Subcutaneous adipose tissue (tissue), 4 donors: ENCODE results near the gene TMEM147. TPM values are rescaled to one million over a fixed set of nuclear protein-coding genes. Genes with fewer than 3 reads are reported as not detected.

Experiments used
- total RNA-seq, 4 donors: library from RNA; depleted of rRNA; stranded (reverse); fragments of >200 nt; gene quantifications; one replicate each; pipeline ENCODE4 v1.1.0, GENCODE V29; 2016
- TF ChIP-seq, protein P1 (sequence below): fragments of 450-650 bp; IDR thresholded peaks from one replicate; pipeline ENCODE4 v1.5.1; 2016; ENCODE audit warnings: low read depth, mild to moderate bottlenecking, control low read depth, antibody characterized with exemption, moderate library complexity

TMEM147 gene
- total RNA-seq, 4 donors from 2014 or later: 60.1 to 76.8 (median 73.6) TPM

DNA sequence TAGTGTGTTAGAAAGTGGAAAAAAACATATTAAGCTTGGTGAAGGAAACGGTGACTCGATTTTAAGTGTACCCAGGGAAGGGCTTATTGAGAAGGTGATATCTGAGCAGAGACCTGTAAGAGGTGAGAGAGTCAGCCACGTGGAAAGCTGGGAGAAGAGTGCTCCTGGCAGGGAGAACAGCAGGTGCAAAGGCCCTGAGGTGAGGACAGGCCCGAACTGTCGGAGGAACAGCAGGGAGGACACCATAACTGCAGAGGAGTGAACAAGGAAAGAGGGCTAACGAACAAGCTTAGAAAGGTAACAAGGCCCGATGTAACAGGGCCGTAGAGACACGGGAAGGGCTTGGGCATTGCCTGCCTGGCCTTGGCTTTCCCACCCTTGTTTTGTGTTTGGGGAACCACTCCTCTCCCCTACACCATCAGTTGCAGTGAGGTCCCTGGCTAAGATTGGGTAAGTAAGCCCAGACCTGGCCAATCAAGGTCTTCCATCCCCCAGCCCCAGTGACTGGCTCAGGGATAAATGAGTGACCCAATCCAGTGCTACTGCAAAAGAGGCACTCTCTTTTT, 10.7 kb downstream of the TMEM147 start:
- TF ChIP-seq, protein P1, sequence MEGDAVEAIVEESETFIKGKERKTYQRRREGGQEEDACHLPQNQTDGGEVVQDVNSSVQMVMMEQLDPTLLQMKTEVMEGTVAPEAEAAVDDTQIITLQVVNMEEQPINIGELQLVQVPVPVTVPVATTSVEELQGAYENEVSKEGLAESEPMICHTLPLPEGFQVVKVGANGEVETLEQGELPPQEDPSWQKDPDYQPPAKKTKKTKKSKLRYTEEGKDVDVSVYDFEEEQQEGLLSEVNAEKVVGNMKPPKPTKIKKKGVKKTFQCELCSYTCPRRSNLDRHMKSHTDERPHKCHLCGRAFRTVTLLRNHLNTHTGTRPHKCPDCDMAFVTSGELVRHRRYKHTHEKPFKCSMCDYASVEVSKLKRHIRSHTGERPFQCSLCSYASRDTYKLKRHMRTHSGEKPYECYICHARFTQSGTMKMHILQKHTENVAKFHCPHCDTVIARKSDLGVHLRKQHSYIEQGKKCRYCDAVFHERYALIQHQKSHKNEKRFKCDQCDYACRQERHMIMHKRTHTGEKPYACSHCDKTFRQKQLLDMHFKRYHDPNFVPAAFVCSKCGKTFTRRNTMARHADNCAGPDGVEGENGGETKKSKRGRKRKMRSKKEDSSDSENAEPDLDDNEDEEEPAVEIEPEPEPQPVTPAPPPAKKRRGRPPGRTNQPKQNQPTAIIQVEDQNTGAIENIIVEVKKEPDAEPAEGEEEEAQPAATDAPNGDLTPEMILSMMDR: no peak

DNA sequence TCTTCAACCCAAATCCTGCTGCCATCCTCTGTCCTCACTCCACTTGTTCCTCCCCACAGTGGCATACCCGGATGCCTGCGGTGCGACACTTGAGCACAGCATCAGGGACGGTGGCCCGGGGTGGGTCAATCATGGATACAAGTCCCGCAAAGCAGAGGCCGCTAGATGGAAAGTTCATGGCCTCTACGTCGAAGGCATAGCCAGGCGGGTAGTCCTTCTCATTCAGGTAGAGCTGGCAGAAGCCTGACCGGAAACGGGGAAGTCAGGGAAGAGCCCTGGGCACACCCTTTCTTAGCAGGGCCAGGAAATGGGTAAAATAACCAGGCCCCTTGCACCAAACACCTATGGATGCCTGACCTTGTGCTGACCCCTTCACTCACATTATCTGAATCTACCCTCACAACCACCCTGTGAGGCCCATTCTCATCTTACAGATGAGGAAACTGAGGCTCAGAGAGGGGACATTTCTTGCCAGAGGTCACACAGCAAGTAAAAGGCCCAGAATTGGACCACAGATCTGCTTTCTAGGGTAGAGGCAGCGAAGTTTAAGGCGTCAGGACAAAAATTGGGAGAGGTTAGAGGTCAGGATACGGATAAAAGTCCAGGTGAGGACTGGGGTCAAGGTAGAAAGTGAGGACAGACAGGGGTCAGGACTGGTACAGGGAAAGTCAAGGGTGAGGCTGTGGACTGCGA, 11.6 kb downstream of the TMEM147 start:
- TF ChIP-seq, protein P1: no peak

DNA sequence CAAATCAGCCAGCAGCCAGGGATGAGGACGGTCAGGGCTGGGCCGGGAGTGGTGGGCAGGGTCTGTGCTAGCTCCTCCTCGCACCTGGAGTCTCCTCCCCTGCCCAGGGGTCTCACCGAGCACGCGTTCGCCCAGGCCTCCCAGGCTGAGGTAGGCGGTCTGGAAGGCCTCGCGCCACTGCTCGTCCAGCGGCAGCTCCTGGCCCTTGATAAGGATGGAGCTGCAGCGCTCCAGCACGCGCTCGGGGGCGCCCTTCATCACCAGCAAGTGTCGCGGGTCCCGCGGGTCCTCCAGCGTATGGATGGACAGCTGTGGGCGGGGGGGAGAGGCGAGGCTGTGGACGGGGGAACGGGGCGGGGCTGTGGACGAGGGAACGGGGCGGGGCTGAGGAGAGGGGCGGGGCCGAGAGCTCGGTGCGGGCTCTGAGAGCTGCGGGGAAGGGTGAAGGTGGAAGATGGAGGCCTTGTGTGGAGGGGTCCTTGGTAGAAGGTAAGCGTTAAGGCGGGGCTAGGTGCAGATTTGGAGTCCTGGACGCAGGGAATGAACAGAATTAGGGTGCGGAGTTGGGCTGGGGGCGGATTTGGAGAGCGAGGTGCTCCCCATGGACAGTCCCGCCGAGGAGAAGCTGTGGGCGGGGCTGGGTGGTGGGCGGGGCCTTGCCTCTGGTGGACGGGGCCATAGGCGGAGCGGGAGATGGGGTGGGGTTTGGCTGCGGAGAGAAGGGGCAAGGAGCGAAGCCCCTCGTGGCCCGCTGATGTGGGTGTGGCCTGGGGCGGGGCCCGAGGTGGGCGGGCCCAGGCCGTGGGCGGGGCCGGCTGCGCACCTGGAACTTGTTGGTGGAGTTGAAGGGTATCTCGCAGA, 12.3 kb downstream of the TMEM147 start:
- TF ChIP-seq, protein P1: no peak

DNA sequence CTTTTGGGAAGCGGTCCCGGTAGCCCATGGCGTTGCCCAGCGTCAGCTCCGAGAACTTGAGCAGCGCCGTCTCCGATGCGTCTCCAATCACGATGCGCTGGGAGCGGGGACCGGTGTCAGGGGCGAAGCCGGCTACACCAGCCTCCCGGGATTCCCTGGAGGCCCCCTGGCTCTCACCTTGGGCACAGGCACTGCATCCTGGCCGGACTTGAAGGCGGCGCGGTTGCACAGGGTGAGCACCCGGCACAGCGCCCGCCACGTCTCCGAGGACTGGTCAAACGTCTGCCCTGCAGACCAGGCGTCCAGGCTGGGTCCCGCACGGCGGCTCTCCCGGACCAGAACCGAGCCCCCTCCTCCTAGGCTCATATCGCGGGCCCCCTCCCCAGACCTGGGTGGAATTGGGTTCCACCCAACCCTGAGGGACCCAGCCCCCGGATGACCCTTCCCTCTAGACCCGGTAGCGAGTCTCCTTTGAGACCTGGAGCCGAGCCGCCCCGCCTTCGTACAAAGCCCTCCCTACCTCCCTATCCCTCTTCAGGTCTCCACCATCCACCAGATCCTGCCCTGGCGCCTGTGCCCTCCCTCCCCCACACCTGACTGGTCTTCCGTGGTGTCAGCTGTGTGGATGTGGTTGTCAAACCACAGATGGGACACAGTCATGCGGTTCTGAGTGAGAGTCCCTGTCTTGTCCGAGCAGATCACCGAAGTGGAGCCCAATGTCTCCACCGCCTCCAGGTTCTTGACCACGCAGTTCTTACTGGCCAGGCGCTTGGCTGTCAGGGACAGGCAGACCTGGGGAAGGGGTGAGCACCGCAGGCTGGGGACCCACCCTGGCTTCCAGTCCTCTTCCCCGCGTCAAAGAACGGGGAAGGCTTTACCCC, 13.2 kb downstream of the TMEM147 start:
- TF ChIP-seq, protein P1: no peak

DNA sequence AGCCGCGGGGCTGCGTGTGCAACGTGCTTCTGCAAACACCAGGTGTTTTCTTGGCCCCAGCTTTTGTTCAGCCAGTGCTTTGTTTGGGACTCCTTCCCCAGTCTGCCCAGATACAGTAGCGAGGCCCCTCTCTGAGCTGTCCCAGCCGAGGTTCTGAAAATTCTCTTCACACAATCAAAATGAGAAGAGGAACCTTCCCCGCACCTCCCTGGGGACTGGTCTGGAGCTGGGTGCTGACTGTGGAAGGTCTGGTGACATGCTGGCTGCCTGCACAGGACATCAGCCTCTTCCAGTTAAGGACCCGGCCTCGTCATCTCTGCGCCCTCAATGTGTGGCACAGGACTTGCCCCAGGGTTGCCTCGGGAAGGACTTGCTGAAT, 13.8 kb downstream of the TMEM147 start:
- TF ChIP-seq, protein P1: no peak

DNA sequence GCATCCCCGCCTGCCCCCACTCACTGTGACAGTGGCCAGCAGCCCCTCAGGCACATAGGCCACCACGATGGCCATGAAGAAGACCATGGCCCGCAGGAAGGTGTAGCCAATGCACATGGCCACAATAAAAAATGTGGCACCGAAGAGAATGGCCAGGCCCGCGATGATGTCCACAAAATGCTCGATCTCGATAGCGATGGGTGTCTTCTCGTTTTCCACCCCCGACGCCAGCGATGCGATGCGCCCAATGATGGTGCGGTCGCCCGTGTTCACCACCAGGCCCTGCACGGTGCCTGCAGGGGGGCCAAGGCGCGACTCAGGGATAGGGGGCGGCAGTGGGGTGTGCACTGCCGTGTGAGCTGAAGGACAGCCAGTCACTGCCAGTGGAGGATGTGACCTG, 14.4 kb downstream of the TMEM147 start:
- TF ChIP-seq, protein P1: no peak
